ENCODE measurements around the gene PRPH2. TPM values are rescaled to one million over a fixed set of nuclear protein-coding genes. Genes with fewer than 3 reads are reported as not detected.
"Not testable (repeated sequence)": the region's sequence is repeated elsewhere in the genome, so short reads cannot be mapped to it uniquely, and the experiment has no call there.

The PRPH2 gene
- total and polyA plus RNA-seq, 2 donors (not counting 1 experiment from before 2014, with no cell fraction given) = 0.03 to 0.15 TPM

DNA sequence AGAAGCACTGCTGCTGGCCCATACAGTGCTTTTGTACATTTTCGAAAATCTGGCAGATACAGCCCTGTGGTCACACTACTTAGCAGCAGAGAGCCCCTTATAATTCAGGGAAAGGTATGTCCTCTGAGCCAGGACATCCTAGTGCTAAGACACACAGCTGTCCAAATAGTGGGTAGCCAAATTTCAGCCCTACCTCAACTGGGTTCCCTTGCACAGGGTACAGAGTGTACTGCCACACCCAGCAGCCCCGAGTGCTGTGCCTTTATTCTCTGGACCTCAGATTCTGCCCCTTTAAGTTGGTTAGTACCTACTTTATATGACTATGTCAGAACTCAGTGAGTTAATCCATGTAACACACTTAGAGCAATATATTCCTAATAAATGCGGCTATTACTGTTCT, 47.6 kb downstream of the PRPH2 start:
- 100% methylated on average over 2 of the region's 3 CpGs for WGBS (ENCODE audit: insufficient coverage)
- Histone ChIP-seq H3K4me3 (ENCODE audit: control extremely low read depth in 1 of 5, extremely low read depth in 1 of 5, insufficient read depth in 1 of 5, low read depth in 2 of 5, low read length in 4 of 5) (no peak overlapping the region), H3K27me3 (replicated peaks in 1 of 4; ENCODE audit: control extremely low read depth in 1 of 4, control insufficient read depth in 3 of 4, insufficient read depth in 4 of 4, low read length in 3 of 4) (no peaks in the 10 kb centered on the region), H3K36me3 (replicated peaks in 1 of 2; ENCODE audit: control extremely low read depth in 1 of 2, control insufficient read depth in 1 of 2, extremely low read depth in 1 of 2, insufficient read depth in 2 of 2, low read length in 1 of 2) (peaks cover 21 to 89% of the 10 kb centered on the region in 2 experiments), H3K79me2 (ENCODE audit: control insufficient read depth, insufficient read depth, low read length) (peaks cover 3% of the 10 kb centered on the region), H3K4me1 (ENCODE audit: control insufficient read depth in 2 of 2, insufficient read depth in 2 of 2, low read length in 2 of 2) (no peaks in the 10 kb centered on the region), H3K9me3 (ENCODE audit: control extremely low read depth in 1 of 3, control insufficient read depth in 2 of 3, insufficient read depth in 1 of 3, low read length in 2 of 3) (no peaks in the 10 kb centered on the region), H3K9ac (ENCODE audit: low read length) (no peak overlapping the region), H3K4me2 (replicated peaks; ENCODE audit: low read depth, low read length, poor library complexity, severe bottlenecking) (no peak overlapping the region), H2AFZ (ENCODE audit: insufficient read depth, low read depth, low read length, poor library complexity, severe bottlenecking) (no peak overlapping the region), H4K20me1 (ENCODE audit: control insufficient read depth, insufficient read depth, low read length, poor library complexity, severe bottlenecking) (no peaks in the 10 kb centered on the region), H3K27ac (ENCODE audit: low read length in 2 of 2) (no peak overlapping the region)
- TF ChIP-seq, protein P1, sequence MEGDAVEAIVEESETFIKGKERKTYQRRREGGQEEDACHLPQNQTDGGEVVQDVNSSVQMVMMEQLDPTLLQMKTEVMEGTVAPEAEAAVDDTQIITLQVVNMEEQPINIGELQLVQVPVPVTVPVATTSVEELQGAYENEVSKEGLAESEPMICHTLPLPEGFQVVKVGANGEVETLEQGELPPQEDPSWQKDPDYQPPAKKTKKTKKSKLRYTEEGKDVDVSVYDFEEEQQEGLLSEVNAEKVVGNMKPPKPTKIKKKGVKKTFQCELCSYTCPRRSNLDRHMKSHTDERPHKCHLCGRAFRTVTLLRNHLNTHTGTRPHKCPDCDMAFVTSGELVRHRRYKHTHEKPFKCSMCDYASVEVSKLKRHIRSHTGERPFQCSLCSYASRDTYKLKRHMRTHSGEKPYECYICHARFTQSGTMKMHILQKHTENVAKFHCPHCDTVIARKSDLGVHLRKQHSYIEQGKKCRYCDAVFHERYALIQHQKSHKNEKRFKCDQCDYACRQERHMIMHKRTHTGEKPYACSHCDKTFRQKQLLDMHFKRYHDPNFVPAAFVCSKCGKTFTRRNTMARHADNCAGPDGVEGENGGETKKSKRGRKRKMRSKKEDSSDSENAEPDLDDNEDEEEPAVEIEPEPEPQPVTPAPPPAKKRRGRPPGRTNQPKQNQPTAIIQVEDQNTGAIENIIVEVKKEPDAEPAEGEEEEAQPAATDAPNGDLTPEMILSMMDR (IDR thresholded peaks at IDR 0.05) = no peak
- TF ChIP-seq EZH2 (IDR thresholded peaks at IDR 0.05; ENCODE audit: borderline replicate concordance, insufficient read depth, low read depth, low read length, poor library complexity, severe bottlenecking) = no peak
- intact Hi-C loops (cut with micrococcal nuclease) = no loop called here
- ChIA-PET POLR2A (interaction anchor here (0.9 kb wide), 1 partner anchor 14 kb away, joined by 3 read pairs; no protein-coding TSS in a partner anchor), CTCF (interaction anchor here (0.6 to 1.3 kb wide), 2 partner anchors 13 to 143 kb away, joined by 3 to 4 read pairs; no protein-coding TSS in a partner anchor)
- no peak overlapping the region for H3K4me3 Mint-ChIP-seq
- no peaks in the 10 kb centered on the region for H3K4me1 Mint-ChIP-seq
- no peak for ATAC-seq (ENCODE audit: low read depth)
- H3K27ac Mint-ChIP-seq = no peak overlapping the region
- DNase-seq = no peak
- H3K9me3 Mint-ChIP-seq (ENCODE audit: insufficient read depth) = no peaks in the 10 kb centered on the region
- H3K27me3 Mint-ChIP-seq = no peaks in the 10 kb centered on the region

DNA sequence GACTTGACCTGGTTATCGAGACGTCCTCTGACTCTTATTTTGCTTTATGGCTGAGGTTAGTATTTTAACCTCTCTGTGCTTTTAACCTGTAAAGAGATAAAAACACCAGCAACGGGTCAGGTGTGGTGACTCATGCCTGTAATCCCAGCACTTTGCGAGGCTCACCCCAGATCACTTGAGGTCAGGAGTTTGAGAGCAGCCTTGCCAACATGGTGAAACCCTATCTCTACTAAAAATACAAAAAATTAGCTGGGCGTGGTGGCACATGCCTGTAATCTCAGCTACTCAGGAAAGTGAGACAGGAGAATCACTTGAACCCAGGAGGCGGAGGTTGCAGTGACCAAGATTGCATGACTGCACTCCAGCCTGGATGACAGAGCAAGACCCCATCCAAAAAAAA, 48.0 kb downstream of the PRPH2 start:
- H3K79me2 ChIP-seq (ENCODE audit: control insufficient read depth, insufficient read depth, low read length); H4K20me1 ChIP-seq (ENCODE audit: control insufficient read depth, insufficient read depth, low read length, poor library complexity, severe bottlenecking); intact Hi-C loops (cut with micrococcal nuclease); H3K4me1 Mint-ChIP-seq; H3K27me3 ChIP-seq (replicated peaks in 1 of 4; ENCODE audit: control extremely low read depth in 1 of 4, control insufficient read depth in 3 of 4, insufficient read depth in 4 of 4, low read length in 3 of 4); H3K9ac ChIP-seq (ENCODE audit: low read length); H3K27ac ChIP-seq (ENCODE audit: low read length in 2 of 2); POLR2A ChIA-PET; H3K27ac Mint-ChIP-seq; H2AFZ ChIP-seq (ENCODE audit: insufficient read depth, low read depth, low read length, poor library complexity, severe bottlenecking); DNase-seq; ATAC-seq (ENCODE audit: low read depth); H3K9me3 Mint-ChIP-seq (ENCODE audit: insufficient read depth); H3K4me2 ChIP-seq (replicated peaks; ENCODE audit: low read depth, low read length, poor library complexity, severe bottlenecking); H3K4me3 Mint-ChIP-seq; H3K27me3 Mint-ChIP-seq; H3K4me1 ChIP-seq (ENCODE audit: control insufficient read depth in 2 of 2, insufficient read depth in 2 of 2, low read length in 2 of 2); H3K4me3 ChIP-seq (ENCODE audit: control extremely low read depth in 1 of 5, extremely low read depth in 1 of 5, insufficient read depth in 1 of 5, low read depth in 2 of 5, low read length in 4 of 5); H3K9me3 ChIP-seq (ENCODE audit: control extremely low read depth in 1 of 3, control insufficient read depth in 2 of 3, insufficient read depth in 1 of 3, low read length in 2 of 3): not testable (repeated sequence)
- H3K36me3 ChIP-seq (replicated peaks in 1 of 2; ENCODE audit: control extremely low read depth in 1 of 2, control insufficient read depth in 1 of 2, extremely low read depth in 1 of 2, insufficient read depth in 2 of 2, low read length in 1 of 2) = peaks cover 25 to 89% of the 10 kb centered on the region in 2 experiments
- CTCF ChIA-PET = interaction anchor here (1.0 kb wide), 1 partner anchor 206 kb away, joined by 3 read pairs; no protein-coding TSS in a partner anchor
- WGBS (ENCODE audit: insufficient coverage) = 93% methylated on average over 3 of the region's 6 CpGs

Data from B cell (primary cell).